Measurements from ENCODE around the gene HCN3.
"Not testable (repeated sequence)": the region's sequence is repeated elsewhere in the genome, so short reads cannot be mapped to it uniquely, and the experiment has no call there.

The HCN3 gene

DNA sequence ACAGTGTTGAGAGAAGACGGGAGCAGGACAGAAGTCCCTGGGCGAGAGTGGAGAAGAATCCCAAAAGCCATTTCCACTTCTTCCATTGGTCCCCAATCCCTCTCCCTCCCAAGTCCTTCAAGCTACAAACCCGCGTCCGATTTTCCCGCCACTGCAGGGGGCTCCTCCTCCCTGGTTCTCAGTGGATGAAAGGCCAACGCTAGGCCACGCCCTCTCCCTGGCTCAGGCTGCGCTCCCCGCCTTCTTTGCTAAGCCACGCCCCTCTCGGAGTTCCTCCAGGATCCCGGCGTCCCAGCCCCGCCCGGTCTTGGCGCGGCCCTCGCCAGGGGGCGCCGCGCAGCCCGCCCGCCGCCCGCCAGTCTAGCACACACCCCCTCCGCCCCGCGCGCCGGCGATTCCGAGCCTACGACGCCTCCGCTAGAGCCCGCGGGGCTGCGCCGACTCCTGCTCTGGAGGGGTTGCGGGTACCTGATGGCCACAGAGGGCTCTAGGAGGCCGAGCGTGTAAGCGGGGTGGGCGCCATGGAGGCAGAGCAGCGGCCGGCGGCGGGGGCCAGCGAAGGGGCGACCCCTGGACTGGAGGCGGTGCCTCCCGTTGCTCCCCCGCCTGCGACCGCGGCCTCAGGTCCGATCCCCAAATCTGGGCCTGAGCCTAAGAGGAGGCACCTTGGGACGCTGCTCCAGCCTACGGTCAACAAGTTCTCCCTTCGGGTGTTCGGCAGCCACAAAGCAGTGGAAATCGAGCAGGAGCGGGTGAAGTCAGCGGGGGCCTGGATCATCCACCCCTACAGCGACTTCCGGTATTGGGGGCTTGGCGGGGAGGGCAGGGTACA is at the start of gene HCN3:
Gene HCN3 (plus strand): TSS at position 394 of the 832 bp plus-strand sequence. CDS start 128 bp downstream, at position 522.
- Histone ChIP-seq H3K9me3 (replicated peaks; ENCODE audit: insufficient read depth, low read length) (no peaks in the 10 kb centered on the region), H3K27me3 (replicated peaks; ENCODE audit: insufficient read depth, low read length) (no peaks in the 10 kb centered on the region), H3K9me2 (replicated peaks; ENCODE audit: insufficient read depth, low read length) (no peaks in the 10 kb centered on the region), H3K4me1 (ENCODE audit: low read length) (peaks cover 16% of the 10 kb centered on the region), H3K79me2 (ENCODE audit: low read length) (peaks cover 14% of the 10 kb centered on the region), H3K4me3 (ENCODE audit: low read length) (peak within 1 kb of the TSS; percentile 76), H3F3A (ENCODE audit: insufficient read depth, low read length) (peaks cover 25% of the 10 kb centered on the region), H2AFZ (ENCODE audit: low read length) (peak within 1 kb of the TSS; percentile 83), H3K27ac (ENCODE audit: low read length) (no peak within 1 kb of the TSS), H3K4me2 (ENCODE audit: low read depth, low read length) (peak within 1 kb of the TSS; percentile 99), H3K36me3 (replicated peaks; ENCODE audit: insufficient read depth, low read length) (no peaks in the 10 kb centered on the region), H3K9ac (ENCODE audit: low read length) (peak within 1 kb of the TSS; percentile 20; the same call in 1 of the 2 replicates), H4K20me1 (ENCODE audit: insufficient read depth, low read length) (no peaks in the 10 kb centered on the region)
- TF ChIP-seq, protein P1, sequence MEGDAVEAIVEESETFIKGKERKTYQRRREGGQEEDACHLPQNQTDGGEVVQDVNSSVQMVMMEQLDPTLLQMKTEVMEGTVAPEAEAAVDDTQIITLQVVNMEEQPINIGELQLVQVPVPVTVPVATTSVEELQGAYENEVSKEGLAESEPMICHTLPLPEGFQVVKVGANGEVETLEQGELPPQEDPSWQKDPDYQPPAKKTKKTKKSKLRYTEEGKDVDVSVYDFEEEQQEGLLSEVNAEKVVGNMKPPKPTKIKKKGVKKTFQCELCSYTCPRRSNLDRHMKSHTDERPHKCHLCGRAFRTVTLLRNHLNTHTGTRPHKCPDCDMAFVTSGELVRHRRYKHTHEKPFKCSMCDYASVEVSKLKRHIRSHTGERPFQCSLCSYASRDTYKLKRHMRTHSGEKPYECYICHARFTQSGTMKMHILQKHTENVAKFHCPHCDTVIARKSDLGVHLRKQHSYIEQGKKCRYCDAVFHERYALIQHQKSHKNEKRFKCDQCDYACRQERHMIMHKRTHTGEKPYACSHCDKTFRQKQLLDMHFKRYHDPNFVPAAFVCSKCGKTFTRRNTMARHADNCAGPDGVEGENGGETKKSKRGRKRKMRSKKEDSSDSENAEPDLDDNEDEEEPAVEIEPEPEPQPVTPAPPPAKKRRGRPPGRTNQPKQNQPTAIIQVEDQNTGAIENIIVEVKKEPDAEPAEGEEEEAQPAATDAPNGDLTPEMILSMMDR (IDR thresholded peaks at IDR 0.05; ENCODE audit: low read length): peak; percentile 78
- no peak for TF ChIP-seq EZH2phosphoT487 (IDR thresholded peaks at IDR 0.05; ENCODE audit: low read length)
- peak; percentile 99 for DNase-seq

GRCh38 chr1:155228096-155228427 is 49.2 kb upstream of the HCN3 start:
- DNase-seq: no peak
- H3F3A ChIP-seq (ENCODE audit: insufficient read depth, low read length): peaks cover 25% of the 10 kb centered on the region
- H3K36me3 ChIP-seq (replicated peaks; ENCODE audit: insufficient read depth, low read length): no peaks in the 10 kb centered on the region
- peak overlapping the region; percentile 17; the same call in 1 of the 2 replicates for H3K27ac ChIP-seq (ENCODE audit: low read length)
- no peaks in the 10 kb centered on the region for H4K20me1 ChIP-seq (ENCODE audit: insufficient read depth, low read length)
- H3K4me1 ChIP-seq (ENCODE audit: low read length): peaks cover 9% of the 10 kb centered on the region
- no peaks in the 10 kb centered on the region; the same call in 1 of the 2 replicates for H3K27me3 ChIP-seq (replicated peaks; ENCODE audit: insufficient read depth, low read length)
- peak overlapping the region; percentile 97 for H2AFZ ChIP-seq (ENCODE audit: low read length)
- H3K9me3 ChIP-seq (replicated peaks; ENCODE audit: insufficient read depth, low read length): no peaks in the 10 kb centered on the region
- H3K9ac ChIP-seq (ENCODE audit: low read length): peak overlapping the region; percentile 55
- peak overlapping the region; percentile 87 for H3K4me2 ChIP-seq (ENCODE audit: low read depth, low read length)
- peaks cover 11% of the 10 kb centered on the region; the same call in 1 of the 2 replicates for H3K79me2 ChIP-seq (ENCODE audit: low read length)
- TF ChIP-seq EZH2phosphoT487 (IDR thresholded peaks at IDR 0.05; ENCODE audit: low read length) (no peak), EZH2 (optimal IDR thresholded peaks at IDR 0.05; ENCODE audit: low read depth, low read length) (no peak)
- TF ChIP-seq, protein P1 (IDR thresholded peaks at IDR 0.05; ENCODE audit: low read length): no peak
- H3K4me3 ChIP-seq (ENCODE audit: low read length): peak overlapping the region; percentile 54
- H3K9me2 ChIP-seq (replicated peaks; ENCODE audit: insufficient read depth, low read length): no peaks in the 10 kb centered on the region

- H3K4me2 ChIP-seq (ENCODE audit: low read depth, low read length); H3K4me3 ChIP-seq (ENCODE audit: low read length); DNase-seq: not testable (repeated sequence)
Measured at GRCh38 chr1:155231302-155231701, 46.0 kb upstream of the HCN3 start.

GRCh38 chr1:155232001-155232978 is 45.0 kb upstream of the HCN3 start:
- not testable (repeated sequence) for H3K36me3 ChIP-seq (replicated peaks; ENCODE audit: insufficient read depth, low read length); H3K4me3 ChIP-seq (ENCODE audit: low read length); H3K9me2 ChIP-seq (replicated peaks; ENCODE audit: insufficient read depth, low read length); H3K9me3 ChIP-seq (replicated peaks; ENCODE audit: insufficient read depth, low read length); DNase-seq; H3K79me2 ChIP-seq (ENCODE audit: low read length); H3K27ac ChIP-seq (ENCODE audit: low read length); H3K4me1 ChIP-seq (ENCODE audit: low read length); H3K4me2 ChIP-seq (ENCODE audit: low read depth, low read length); H3F3A ChIP-seq (ENCODE audit: insufficient read depth, low read length); H3K27me3 ChIP-seq (replicated peaks; ENCODE audit: insufficient read depth, low read length); H2AFZ ChIP-seq (ENCODE audit: low read length); H3K9ac ChIP-seq (ENCODE audit: low read length); H4K20me1 ChIP-seq (ENCODE audit: insufficient read depth, low read length)

More at GRCh38 chr1:155231302-155231701, 46.0 kb upstream of the HCN3 start:
- H3K27ac ChIP-seq (ENCODE audit: low read length); H3K4me1 ChIP-seq (ENCODE audit: low read length); H3K9me3 ChIP-seq (replicated peaks; ENCODE audit: insufficient read depth, low read length); H3F3A ChIP-seq (ENCODE audit: insufficient read depth, low read length); H4K20me1 ChIP-seq (ENCODE audit: insufficient read depth, low read length); H2AFZ ChIP-seq (ENCODE audit: low read length); H3K27me3 ChIP-seq (replicated peaks; ENCODE audit: insufficient read depth, low read length); H3K9ac ChIP-seq (ENCODE audit: low read length); H3K79me2 ChIP-seq (ENCODE audit: low read length); H3K36me3 ChIP-seq (replicated peaks; ENCODE audit: insufficient read depth, low read length); H3K9me2 ChIP-seq (replicated peaks; ENCODE audit: insufficient read depth, low read length): not testable (repeated sequence)

DNA sequence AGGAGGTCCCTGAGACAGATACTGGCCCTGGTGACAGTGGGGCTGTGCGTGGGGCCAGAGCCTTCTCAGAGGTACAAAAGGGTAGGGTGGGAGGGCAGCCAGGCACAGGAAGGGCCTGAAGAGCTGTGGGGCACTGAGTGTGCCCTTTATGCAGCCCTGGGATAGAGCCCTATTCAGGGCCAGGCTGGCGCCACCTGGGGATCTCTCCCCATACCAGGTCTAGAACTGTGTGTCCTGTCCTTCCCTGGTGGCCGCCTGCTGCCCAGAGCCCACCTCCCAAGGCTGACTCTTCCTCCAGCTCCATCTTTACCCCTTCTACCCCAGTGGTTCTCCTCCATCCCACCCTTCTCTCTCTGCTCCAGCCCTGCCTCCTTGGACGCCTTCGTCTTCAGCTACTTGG is 43.8 kb upstream of the HCN3 start:
- not testable (repeated sequence) for H3K27me3 ChIP-seq (replicated peaks; ENCODE audit: insufficient read depth, low read length); H3K4me3 ChIP-seq (ENCODE audit: low read length)

DNA sequence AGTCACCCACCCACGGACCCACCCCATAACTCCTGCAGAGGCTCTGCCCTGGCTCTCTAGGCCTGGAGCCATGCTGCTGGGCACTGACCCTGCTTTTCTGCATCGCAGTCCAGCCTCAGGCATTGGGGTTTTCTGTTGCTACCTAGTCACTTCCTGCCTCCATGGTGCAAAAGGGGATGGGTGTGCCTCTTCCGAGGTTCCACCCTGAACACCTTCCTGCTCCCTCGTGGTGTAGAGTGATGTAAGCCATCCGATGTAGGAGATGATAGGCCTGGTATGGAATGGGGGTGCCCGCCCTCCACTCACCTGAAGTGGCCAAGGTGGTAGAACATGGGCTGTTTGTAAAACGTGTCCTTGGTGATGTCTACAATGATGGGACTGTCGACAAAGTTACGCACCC is 41.9 kb upstream of the HCN3 start:
- not testable (repeated sequence) for H3F3A ChIP-seq (ENCODE audit: insufficient read depth, low read length); H3K4me1 ChIP-seq (ENCODE audit: low read length); H3K27ac ChIP-seq (ENCODE audit: low read length); H3K79me2 ChIP-seq (ENCODE audit: low read length); H3K4me2 ChIP-seq (ENCODE audit: low read depth, low read length); H2AFZ ChIP-seq (ENCODE audit: low read length); H3K9me2 ChIP-seq (replicated peaks; ENCODE audit: insufficient read depth, low read length); DNase-seq; H3K9me3 ChIP-seq (replicated peaks; ENCODE audit: insufficient read depth, low read length); H4K20me1 ChIP-seq (ENCODE audit: insufficient read depth, low read length); H3K9ac ChIP-seq (ENCODE audit: low read length); H3K27me3 ChIP-seq (replicated peaks; ENCODE audit: insufficient read depth, low read length); H3K4me3 ChIP-seq (ENCODE audit: low read length); H3K36me3 ChIP-seq (replicated peaks; ENCODE audit: insufficient read depth, low read length)

More for the DNA sequence above, 43.8 kb upstream of the HCN3 start:
- not testable (repeated sequence) for H2AFZ ChIP-seq (ENCODE audit: low read length); H3K9me3 ChIP-seq (replicated peaks; ENCODE audit: insufficient read depth, low read length); H4K20me1 ChIP-seq (ENCODE audit: insufficient read depth, low read length); H3K9me2 ChIP-seq (replicated peaks; ENCODE audit: insufficient read depth, low read length); H3K36me3 ChIP-seq (replicated peaks; ENCODE audit: insufficient read depth, low read length); H3K27ac ChIP-seq (ENCODE audit: low read length); DNase-seq; H3K4me1 ChIP-seq (ENCODE audit: low read length); H3K79me2 ChIP-seq (ENCODE audit: low read length); H3K4me2 ChIP-seq (ENCODE audit: low read depth, low read length); H3K9ac ChIP-seq (ENCODE audit: low read length); H3F3A ChIP-seq (ENCODE audit: insufficient read depth, low read length)

Measured in MM.1S (cell line).